GM12878 (cell line): ENCODE measurements around the gene AKT1. TPM values are rescaled to one million over a fixed set of nuclear protein-coding genes. Genes with fewer than 3 reads are reported as not detected.
A peak's percentile ranks its signal among the peaks of the same experiment; 100 is the strongest.

Experiments used
- BRCA1 ChIP-seq: IDR thresholded peaks from 2 replicates; pipeline ENCODE4 v1.6.1; 2011; ENCODE audit warnings: low read depth, low read length, improper control_type of control experiment
- CHD1 ChIP-seq: IDR thresholded peaks from 2 replicates; pipeline ENCODE4 v1.6.1; 2012; ENCODE audit warnings: low read depth, low read length, improper control_type of control experiment
- E4F1 ChIP-seq: fragments of 450-650 bp; IDR thresholded peaks from 2 replicates; pipeline ENCODE4 v1.6.1; 2018; ENCODE audit warnings: borderline replicate concordance, mild to moderate bottlenecking; ENCODE audit not compliant: partially characterized antibody
- IKZF1 ChIP-seq: fragments of 450-650 bp; conservative IDR thresholded peaks from 2 replicates; pipeline ENCODE4 v1.6.1; 2017; ENCODE audit warnings: antibody characterized with exemption, mild to moderate bottlenecking
- IKZF2 ChIP-seq, 2 experiments: fragments of 450-650 bp; IDR thresholded peaks; 2 replicates each; pipeline ENCODE4 v1.6.1; 2017; ENCODE audit warnings: mild to moderate bottlenecking in 2 of 2, moderate library complexity in 2 of 2
- IRF3 ChIP-seq: fragments of 450-650 bp; IDR thresholded peaks from 2 replicates; pipeline ENCODE4 v1.6.1; 2014; ENCODE audit warnings: mild to moderate bottlenecking
- IRF5 ChIP-seq: fragments of 450-650 bp; IDR thresholded peaks from 2 replicates; pipeline ENCODE4 v1.6.1; 2017; ENCODE audit warnings: borderline replicate concordance
- NR2F1 ChIP-seq: fragments of 450-650 bp; conservative IDR thresholded peaks from 2 replicates; pipeline ENCODE4 v1.6.1; 2017; ENCODE audit warnings: mild to moderate bottlenecking
- NRF1 ChIP-seq: conservative IDR thresholded peaks from 2 replicates; pipeline ENCODE4 v1.6.1; 2011; ENCODE audit warnings: mild to moderate bottlenecking, low read depth, low read length, improper control_type of control experiment
- RBBP5 ChIP-seq: fragments of 200-600 bp; sonication (generic); conservative IDR thresholded peaks from 2 replicates; pipeline ENCODE4 v1.6.1; 2016
- SMAD1 ChIP-seq: fragments of 450-650 bp; IDR thresholded peaks from 2 replicates; pipeline ENCODE4 v1.6.1; 2018; ENCODE audit warnings: mild to moderate bottlenecking, low read depth; ENCODE audit not compliant: partially characterized antibody
- SMC3 ChIP-seq: IDR thresholded peaks from 2 replicates; pipeline ENCODE4 v1.6.1; 2011; ENCODE audit warnings: low read length, improper control_type of control experiment, borderline replicate concordance
- SP1 ChIP-seq: IDR thresholded peaks from one replicate; pipeline ENCODE4 v1.6.1; 2011; ENCODE audit warnings: low read depth, low read length
- TBL1XR1 ChIP-seq: IDR thresholded peaks from 2 replicates; pipeline ENCODE4 v1.6.1; 2012; ENCODE audit warnings: low read depth, low read length, improper control_type of control experiment
- TCF3 ChIP-seq: IDR thresholded peaks from 2 replicates; pipeline ENCODE4 v1.6.1; 2012; ENCODE audit warnings: low read depth, mild to moderate bottlenecking, low read length, borderline replicate concordance; ENCODE audit not compliant: insufficient read depth
- ZNF687 ChIP-seq: fragments of 450-650 bp; IDR thresholded peaks from 2 replicates; pipeline ENCODE4 v1.6.1; 2017; ENCODE audit warnings: mild to moderate bottlenecking, moderate library complexity
- polyA plus RNA-seq, 11 experiments: library from polyadenylated mRNA; depleted of rRNA in 4 of 11; unstranded in 6 of 11; stranded (reverse) in 5 of 11; fragments of >200 nt; fragmentation: Nextera tagmentation in 4 of 11; fragmentation: Illumina TruSeq in 1 of 11; extraction: Ambion mirVana in 4 of 11; extraction: Trizol in 1 of 11; gene quantifications; 1 replicate in 1 of 11; 2 replicates in 10 of 11; pipeline versions ENCODE4 v1.2.1 to v1.2.3, GENCODE V29; 2011 to 2016; ENCODE audit warnings: inconsistent platforms in 2 of 11, missing spikeins in 2 of 11, low read depth in 1 of 11
- total RNA-seq, 4 experiments: library from RNA; depleted of rRNA in 3 of 4; stranded (reverse); fragments of >200 nt in 3 of 4; fragmentation: Illumina TruSeq in 1 of 4; extraction: Trizol in 1 of 4; gene quantifications; 2 replicates each; pipeline versions ENCODE4 v1.2.1 to v1.2.3, GENCODE V29; 2013 to 2021
- TF ChIP-seq, protein P1 (sequence below): IDR thresholded peaks from 2 replicates; pipeline ENCODE4 v1.6.1; 2012; ENCODE audit warnings: low read depth, low read length, improper control_type of control experiment

AKT1 gene
- total and polyA plus RNA-seq, 10 of the 15 experiments (the other 5 are each of a cell fraction or from before 2014, with no cell fraction given): 0.63 to 110 (median 58.9) TPM

DNA sequence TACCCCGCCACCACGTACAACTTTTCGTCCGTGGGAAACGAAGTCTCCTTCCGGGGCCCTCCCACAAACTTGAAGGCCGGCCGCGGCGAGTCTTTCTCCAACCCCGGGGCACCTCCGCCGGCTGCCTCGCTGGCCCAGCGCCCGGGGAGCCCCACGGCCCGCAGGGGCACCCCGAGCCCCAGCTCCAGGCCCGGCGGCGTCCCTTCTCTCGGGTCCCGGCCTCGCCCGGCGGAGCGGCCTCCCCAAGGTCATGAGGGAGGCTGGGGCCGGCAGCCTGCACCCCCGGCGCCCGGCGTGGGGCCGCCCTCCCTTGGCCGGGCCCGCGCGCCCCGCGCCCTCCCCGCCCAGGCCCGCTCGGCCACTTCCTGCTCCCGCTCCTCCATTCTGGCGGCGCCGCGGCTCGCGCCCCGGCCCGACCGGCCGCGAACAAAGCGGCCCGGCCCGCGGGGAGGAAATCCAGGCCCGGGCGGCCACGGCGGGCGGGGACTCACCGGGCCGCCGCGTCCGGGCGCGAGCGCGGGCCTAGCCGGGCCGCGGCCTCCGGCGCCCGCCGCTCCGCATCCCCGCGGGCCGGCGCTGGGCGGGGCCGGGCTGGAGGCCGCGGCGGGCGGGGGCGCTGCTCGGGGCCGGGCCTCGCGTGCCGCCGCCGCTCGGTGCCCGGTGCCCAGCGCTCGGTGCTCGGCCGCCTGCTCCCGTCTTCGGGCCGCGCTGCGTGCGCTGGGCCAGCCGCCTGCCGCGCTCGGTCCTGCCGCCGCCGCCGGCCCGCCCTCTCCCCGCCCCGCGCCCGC lies at the start of gene AKT1 (continued):
- TF ChIP-seq E4F1 (no peak), IRF3 (no peak), ZNF687 (no peak), CHD1 (no peak), SMAD1 (no peak), TCF3 (no peak), IKZF1 (peak; percentile 36; the same call in 1 of the 2 replicates), SP1 (no peak), NRF1 (no peak), SMC3 (no peak), TBL1XR1 (no peak), IKZF2 (IDR thresholded peaks at IDR 0.05) (no peak), BRCA1 (no peak), RBBP5 (no peak), NR2F1 (peak; percentile 46; the same call in 1 of the 2 replicates), IRF5 (no peak)
- TF ChIP-seq, protein P1, sequence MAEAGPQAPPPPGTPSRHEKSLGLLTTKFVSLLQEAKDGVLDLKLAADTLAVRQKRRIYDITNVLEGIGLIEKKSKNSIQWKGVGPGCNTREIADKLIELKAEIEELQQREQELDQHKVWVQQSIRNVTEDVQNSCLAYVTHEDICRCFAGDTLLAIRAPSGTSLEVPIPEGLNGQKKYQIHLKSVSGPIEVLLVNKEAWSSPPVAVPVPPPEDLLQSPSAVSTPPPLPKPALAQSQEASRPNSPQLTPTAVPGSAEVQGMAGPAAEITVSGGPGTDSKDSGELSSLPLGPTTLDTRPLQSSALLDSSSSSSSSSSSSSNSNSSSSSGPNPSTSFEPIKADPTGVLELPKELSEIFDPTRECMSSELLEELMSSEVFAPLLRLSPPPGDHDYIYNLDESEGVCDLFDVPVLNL: no peak
